ENCODE measurements around the gene CBLC.

DNA sequence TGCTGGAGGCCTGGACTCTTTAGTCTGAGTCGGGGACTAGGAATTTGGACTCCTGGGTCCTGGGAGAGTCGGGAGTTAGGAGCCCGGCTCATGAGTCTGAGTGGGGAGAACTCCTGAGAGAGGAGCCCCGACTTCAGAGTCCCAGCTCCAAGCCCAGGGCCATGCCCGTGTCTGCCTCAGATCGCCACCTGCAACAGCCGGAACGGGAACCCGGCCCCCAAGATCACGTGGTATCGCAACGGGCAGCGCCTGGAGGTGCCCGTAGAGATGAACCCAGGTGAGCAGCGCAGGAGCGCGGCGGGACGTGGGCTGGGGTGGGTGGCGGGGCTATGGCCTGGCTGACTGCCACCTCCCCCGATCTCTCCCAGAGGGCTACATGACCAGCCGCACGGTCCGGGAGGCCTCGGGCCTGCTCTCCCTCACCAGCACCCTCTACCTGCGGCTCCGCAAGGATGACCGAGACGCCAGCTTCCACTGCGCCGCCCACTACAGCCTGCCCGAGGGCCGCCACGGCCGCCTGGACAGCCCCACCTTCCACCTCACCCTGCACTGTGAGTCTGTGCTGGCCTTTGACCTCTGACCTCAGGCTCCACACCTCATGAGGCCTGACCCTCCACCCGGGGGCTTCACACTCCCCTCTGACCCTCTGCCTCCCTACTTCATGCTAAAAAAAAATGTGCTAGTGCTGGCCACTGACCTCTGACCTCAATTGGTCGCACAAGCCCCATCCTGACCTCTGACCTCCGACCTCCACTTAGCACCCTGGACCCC is 35.6 kb downstream of the CBLC start:
- no peak for TF ChIP-seq POLR2AphosphoS5 (IDR thresholded peaks at IDR 0.05)
- TF ChIP-seq EP300 (IDR thresholded peaks at IDR 0.05) = no peak
- TF ChIP-seq, protein P1, sequence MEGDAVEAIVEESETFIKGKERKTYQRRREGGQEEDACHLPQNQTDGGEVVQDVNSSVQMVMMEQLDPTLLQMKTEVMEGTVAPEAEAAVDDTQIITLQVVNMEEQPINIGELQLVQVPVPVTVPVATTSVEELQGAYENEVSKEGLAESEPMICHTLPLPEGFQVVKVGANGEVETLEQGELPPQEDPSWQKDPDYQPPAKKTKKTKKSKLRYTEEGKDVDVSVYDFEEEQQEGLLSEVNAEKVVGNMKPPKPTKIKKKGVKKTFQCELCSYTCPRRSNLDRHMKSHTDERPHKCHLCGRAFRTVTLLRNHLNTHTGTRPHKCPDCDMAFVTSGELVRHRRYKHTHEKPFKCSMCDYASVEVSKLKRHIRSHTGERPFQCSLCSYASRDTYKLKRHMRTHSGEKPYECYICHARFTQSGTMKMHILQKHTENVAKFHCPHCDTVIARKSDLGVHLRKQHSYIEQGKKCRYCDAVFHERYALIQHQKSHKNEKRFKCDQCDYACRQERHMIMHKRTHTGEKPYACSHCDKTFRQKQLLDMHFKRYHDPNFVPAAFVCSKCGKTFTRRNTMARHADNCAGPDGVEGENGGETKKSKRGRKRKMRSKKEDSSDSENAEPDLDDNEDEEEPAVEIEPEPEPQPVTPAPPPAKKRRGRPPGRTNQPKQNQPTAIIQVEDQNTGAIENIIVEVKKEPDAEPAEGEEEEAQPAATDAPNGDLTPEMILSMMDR (IDR thresholded peaks at IDR 0.05) = no peak
- TF ChIP-seq POLR2A (IDR thresholded peaks at IDR 0.05) = no peak

Measured in upper lobe of left lung (tissue), 4 donors.